Thyroid gland (tissue), 4 donors: ENCODE results near the gene NCR3LG1.
"Not testable (repeated sequence)": the region's sequence is repeated elsewhere in the genome, so short reads cannot be mapped to it uniquely, and the experiment has no call there.

Source experiments
- POLR2A ChIP-seq, 2 donors: fragments of 450-650 bp; IDR thresholded peaks; one replicate each; pipeline ENCODE4 v1.6.1; 2017; ENCODE audit warnings: antibody characterized with exemption in 2 of 2, mild to moderate bottlenecking in 2 of 2, moderate library complexity in 1 of 2
- TF ChIP-seq, protein P1 (sequence below), 6 experiments: fragments of 200-600 bp in 3 of 6; fragments of 450-650 bp in 3 of 6; sonication (generic) in 3 of 6; IDR thresholded peaks; one replicate each; pipeline ENCODE4 v1.5.1; 2016 to 2019; ENCODE audit warnings: antibody characterized with exemption in 6 of 6, mild to moderate bottlenecking in 2 of 6, inconsistent platforms in 1 of 6, moderate library complexity in 1 of 6

DNA sequence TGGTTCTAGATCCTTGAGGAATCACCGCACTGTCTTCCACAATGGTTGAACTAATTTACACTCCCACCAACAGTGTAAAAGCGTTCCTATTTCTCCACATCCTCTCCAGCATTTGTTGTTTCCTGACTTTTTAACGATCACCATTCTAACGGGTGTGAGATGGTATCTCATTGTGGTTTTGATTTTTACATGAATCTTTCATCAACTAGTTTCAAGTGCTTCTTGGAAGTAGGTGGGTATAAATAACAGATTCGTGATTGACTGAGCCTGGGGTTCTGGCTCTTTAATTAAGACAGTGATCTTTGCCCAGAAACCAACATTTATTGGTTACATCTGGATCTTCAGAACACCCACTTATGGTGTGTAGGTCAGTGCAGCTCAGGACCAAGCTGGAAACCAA is 74.6 kb downstream of the NCR3LG1 start:
- TF ChIP-seq, protein P1, sequence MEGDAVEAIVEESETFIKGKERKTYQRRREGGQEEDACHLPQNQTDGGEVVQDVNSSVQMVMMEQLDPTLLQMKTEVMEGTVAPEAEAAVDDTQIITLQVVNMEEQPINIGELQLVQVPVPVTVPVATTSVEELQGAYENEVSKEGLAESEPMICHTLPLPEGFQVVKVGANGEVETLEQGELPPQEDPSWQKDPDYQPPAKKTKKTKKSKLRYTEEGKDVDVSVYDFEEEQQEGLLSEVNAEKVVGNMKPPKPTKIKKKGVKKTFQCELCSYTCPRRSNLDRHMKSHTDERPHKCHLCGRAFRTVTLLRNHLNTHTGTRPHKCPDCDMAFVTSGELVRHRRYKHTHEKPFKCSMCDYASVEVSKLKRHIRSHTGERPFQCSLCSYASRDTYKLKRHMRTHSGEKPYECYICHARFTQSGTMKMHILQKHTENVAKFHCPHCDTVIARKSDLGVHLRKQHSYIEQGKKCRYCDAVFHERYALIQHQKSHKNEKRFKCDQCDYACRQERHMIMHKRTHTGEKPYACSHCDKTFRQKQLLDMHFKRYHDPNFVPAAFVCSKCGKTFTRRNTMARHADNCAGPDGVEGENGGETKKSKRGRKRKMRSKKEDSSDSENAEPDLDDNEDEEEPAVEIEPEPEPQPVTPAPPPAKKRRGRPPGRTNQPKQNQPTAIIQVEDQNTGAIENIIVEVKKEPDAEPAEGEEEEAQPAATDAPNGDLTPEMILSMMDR (IDR thresholded peaks at IDR 0.05): not testable (repeated sequence)
- TF ChIP-seq POLR2A (IDR thresholded peaks at IDR 0.05): not testable (repeated sequence)
